ENCODE data around the gene OLFM1. TPM values are rescaled to one million over a fixed set of nuclear protein-coding genes. Genes with fewer than 3 reads are reported as not detected.

Gene OLFM1
- total RNA-seq, 1 experiment from 2014 or later = not detected

- Histone ChIP-seq H3K4me3 (no peak overlapping the region), H2AFZ (no peak overlapping the region), H3F3A (ENCODE audit: insufficient read depth, low read depth) (no peaks in the 10 kb centered on the region), H3K4me2 (no peak overlapping the region), H3K9me3 (ENCODE audit: insufficient read depth, low read depth) (no peaks in the 10 kb centered on the region), H3K27me3 (ENCODE audit: insufficient read depth, low read depth) (peaks cover 100% of the 10 kb centered on the region), H4K20me1 (ENCODE audit: insufficient read depth) (no peaks in the 10 kb centered on the region), H3K9me2 (ENCODE audit: insufficient read depth) (no peaks in the 10 kb centered on the region), H3K79me2 (ENCODE audit: low read depth) (no peaks in the 10 kb centered on the region), H3K4me1 (replicated peaks; ENCODE audit: insufficient read depth) (no peaks in the 10 kb centered on the region), H3K27ac (no peak overlapping the region), H3K36me3 (ENCODE audit: low read depth) (no peaks in the 10 kb centered on the region)
- BruUV-seq (replicated peaks) = no TSS peak
- no peak for DNase-seq
- intact Hi-C loops (cut with micrococcal nuclease; ENCODE audit: unreplicated experiment) = no loop called here
- POLR2A ChIA-PET (ENCODE audit: unreplicated experiment) = no interaction called here
- CTCF ChIA-PET = no interaction called here
- no peak for TF ChIP-seq CTCF (conservative IDR thresholded peaks at IDR 0.05)
- TF ChIP-seq EZH2 (IDR thresholded peaks at IDR 0.05; ENCODE audit: low read depth) = no peak; the same call in 1 of the 2 replicates
Observed at GRCh38 chr9:135107581-135108235, 20.2 kb downstream of the OLFM1 start.

- no peak for TF ChIP-seq CTCF (conservative IDR thresholded peaks at IDR 0.05)
- no peak for TF ChIP-seq EZH2 (IDR thresholded peaks at IDR 0.05; ENCODE audit: low read depth)
- Histone ChIP-seq H3K27ac (no peak overlapping the region), H3K36me3 (ENCODE audit: low read depth) (no peaks in the 10 kb centered on the region), H3K9me3 (ENCODE audit: insufficient read depth, low read depth) (no peaks in the 10 kb centered on the region), H3K27me3 (ENCODE audit: insufficient read depth, low read depth) (peaks cover 100% of the 10 kb centered on the region), H3K9me2 (ENCODE audit: insufficient read depth) (no peaks in the 10 kb centered on the region), H3K4me1 (replicated peaks; ENCODE audit: insufficient read depth) (no peaks in the 10 kb centered on the region), H3K79me2 (ENCODE audit: low read depth) (no peaks in the 10 kb centered on the region), H4K20me1 (ENCODE audit: insufficient read depth) (no peaks in the 10 kb centered on the region), H2AFZ (no peak overlapping the region), H3K4me2 (no peak overlapping the region), H3K4me3 (no peak overlapping the region), H3F3A (ENCODE audit: insufficient read depth, low read depth) (no peaks in the 10 kb centered on the region)
- intact Hi-C loops (cut with micrococcal nuclease; ENCODE audit: unreplicated experiment) = no loop called here
- no peak for DNase-seq
- ChIA-PET POLR2A (ENCODE audit: unreplicated experiment) (no interaction called here), CTCF (no interaction called here)
- no TSS peak for BruUV-seq (replicated peaks)
Observed at GRCh38 chr9:135108831-135109510, 21.5 kb downstream of the OLFM1 start.

- no peak overlapping the region for H3K4me3 ChIP-seq
- H3K4me2 ChIP-seq = no peak overlapping the region
- POLR2A ChIA-PET (ENCODE audit: unreplicated experiment) = no interaction called here
- no peaks in the 10 kb centered on the region for H3K9me3 ChIP-seq (ENCODE audit: insufficient read depth, low read depth)
- H3K27ac ChIP-seq = no peak overlapping the region
- no peaks in the 10 kb centered on the region for H3F3A ChIP-seq (ENCODE audit: insufficient read depth, low read depth)
- H2AFZ ChIP-seq = no peak overlapping the region
- H4K20me1 ChIP-seq (ENCODE audit: insufficient read depth) = no peaks in the 10 kb centered on the region
- no peaks in the 10 kb centered on the region for H3K79me2 ChIP-seq (ENCODE audit: low read depth)
- no peak for TF ChIP-seq CTCF (conservative IDR thresholded peaks at IDR 0.05)
- TF ChIP-seq EZH2 (IDR thresholded peaks at IDR 0.05; ENCODE audit: low read depth) = peak; percentile 60; the same call in 1 of the 2 replicates
- DNase-seq = no peak
- CTCF ChIA-PET = no interaction called here
- intact Hi-C loops (cut with micrococcal nuclease; ENCODE audit: unreplicated experiment) = no loop called here
- H3K36me3 ChIP-seq (ENCODE audit: low read depth) = no peaks in the 10 kb centered on the region
- BruUV-seq (replicated peaks) = no TSS peak
- peaks cover 98% of the 10 kb centered on the region for H3K27me3 ChIP-seq (ENCODE audit: insufficient read depth, low read depth)
- H3K4me1 ChIP-seq (replicated peaks; ENCODE audit: insufficient read depth) = no peaks in the 10 kb centered on the region
- H3K9me2 ChIP-seq (ENCODE audit: insufficient read depth) = no peaks in the 10 kb centered on the region
Observed at GRCh38 chr9:135109650-135110049, 22.2 kb downstream of the OLFM1 start.

Data from PC-9 (cell line).